H1 (cell line): Measurements from ENCODE around the gene OPCML. TPM values are rescaled to one million over a fixed set of nuclear protein-coding genes. Genes with fewer than 3 reads are reported as not detected.

Source experiments
- CTCF ChIA-PET: fragments of 300-600 bp; sonication (Branson Sonifier 250); formaldehyde crosslinking; loops from one replicate; lab custom pipeline; 2021; ENCODE audit not compliant: partially characterized antibody; lab: Charles Lee
- POLR2A ChIA-PET: fragments of 300-600 bp; sonication (Branson Sonifier 250); formaldehyde crosslinking; loops from one replicate; lab custom pipeline; 2021; ENCODE audit warnings: inconsistent platforms; ENCODE audit not compliant: partially characterized antibody; lab: Charles Lee
- DNase-seq, 2 experiments: peaks; one replicate each; pipeline versions ENCODE4 v3.0.0 to v3.0.0-alpha.2; 2010 to 2022; ENCODE audit warnings: low spot score in 2 of 2, low read depth in 1 of 2, mixed read lengths in 1 of 2
- FAIRE-seq: peaks from 2 replicates; lab custom pipeline; 2011; peaks lifted over from hg19 to GRCh38; lab: Jason Lieb, UNC
- H2AFZ ChIP-seq: 2 replicates; pipeline ENCODE4 v1.8.1; 2012; ENCODE audit warnings: low read length, inconsistent platforms
- H2AK5ac ChIP-seq: 2 replicates; pipeline ENCODE4 v1.6.1; 2013; ENCODE audit warnings: low read depth, low read length
- H2BK120ac ChIP-seq: replicated peaks from 2 replicates; pipeline ENCODE3; 2013; ENCODE audit warnings: low read depth, low read length, inconsistent platforms
- H2BK12ac ChIP-seq: 2 replicates; pipeline ENCODE4 v1.6.1; 2013; ENCODE audit warnings: low read depth, low read length
- H2BK15ac ChIP-seq: 2 replicates; pipeline ENCODE4 v1.6.1; 2013; ENCODE audit warnings: low read length
- H2BK20ac ChIP-seq: 2 replicates; pipeline ENCODE4 v1.6.1; 2013; ENCODE audit warnings: low read length
- H2BK5ac ChIP-seq: 2 replicates; pipeline ENCODE4 v1.6.1; 2013; ENCODE audit warnings: low read depth, low read length
- H3K14ac ChIP-seq: 2 replicates; pipeline ENCODE4 v1.6.1; 2013; ENCODE audit warnings: inconsistent platforms; ENCODE audit not compliant: insufficient read length
- H3K18ac ChIP-seq: 2 replicates; pipeline ENCODE4 v1.6.1; 2013; ENCODE audit warnings: low read length; ENCODE audit errors: extremely low read depth
- H3K23ac ChIP-seq: 2 replicates; pipeline ENCODE4 v1.6.1; 2013; ENCODE audit warnings: inconsistent platforms; ENCODE audit not compliant: insufficient read length
- H3K23me2 ChIP-seq: 2 replicates; pipeline ENCODE4 v1.6.1; 2013; ENCODE audit warnings: low read depth, low read length
- H3K27ac ChIP-seq: 2 replicates; pipeline ENCODE4 v1.6.1; 2011; ENCODE audit warnings: low read depth, low read length, inconsistent platforms
- H3K27me3 ChIP-seq, 4 experiments: replicated peaks in 1 of 4; 1 replicate in 1 of 4; 2 replicates in 3 of 4; pipeline versions ENCODE4 v1.6.1 to v1.8.1; 2011 to 2013; ENCODE audit warnings: low read length in 3 of 4, mild to moderate bottlenecking in 3 of 4, inconsistent platforms in 2 of 4, mixed read lengths in 2 of 4, moderate library complexity in 1 of 4; ENCODE audit not compliant: control insufficient read depth in 3 of 4, insufficient read depth in 3 of 4; ENCODE audit errors: extremely low read depth in 1 of 4
- H3K36me3 ChIP-seq, 4 experiments: 2 replicates each; pipeline versions ENCODE4 v1.6.1 to v1.8.1; 2011 to 2013; ENCODE audit warnings: mild to moderate bottlenecking in 4 of 4, low read length in 3 of 4, moderate library complexity in 2 of 4, control low read depth in 1 of 4, inconsistent platforms in 1 of 4; ENCODE audit not compliant: insufficient read depth in 4 of 4, control insufficient read depth in 2 of 4
- H3K4ac ChIP-seq: replicated peaks from 2 replicates; pipeline ENCODE3; 2013; ENCODE audit warnings: low read length, low read depth, mixed read lengths, inconsistent platforms; ENCODE audit not compliant: insufficient read length
- H3K4me1 ChIP-seq, 4 experiments: replicated peaks in 1 of 4; 1 replicate in 1 of 4; 2 replicates in 3 of 4; pipeline versions ENCODE4 v1.6.1 to v1.8.1; 2011 to 2013; ENCODE audit warnings: low read length in 3 of 4, inconsistent platforms in 2 of 4, mixed read lengths in 1 of 4; ENCODE audit not compliant: insufficient read depth in 4 of 4, control insufficient read depth in 3 of 4
- H3K4me2 ChIP-seq, 2 experiments: 2 replicates each; pipeline versions ENCODE4 v1.6.1 to v1.8.1; 2011 to 2013; ENCODE audit warnings: low read depth in 2 of 2, low read length in 2 of 2, control low read depth in 1 of 2, inconsistent platforms in 1 of 2, mild to moderate bottlenecking in 1 of 2; ENCODE audit not compliant: insufficient read depth in 1 of 2
- H3K4me3 ChIP-seq, 4 experiments: fragments of 200-600, 300-600 bp in 1 of 4; sonication (generic), shearing (Covaris generic), sonication (Bioruptor Twin) in 1 of 4; 2 replicates each; pipeline versions ENCODE4 v1.5.1 to v1.8.1; 2011 to 2016; ENCODE audit warnings: low read length in 4 of 4, low read depth in 3 of 4, control low read depth in 2 of 4, inconsistent platforms in 2 of 4, mild to moderate bottlenecking in 2 of 4, mixed read lengths in 1 of 4, moderate library complexity in 1 of 4; ENCODE audit not compliant: insufficient read depth in 2 of 4; ENCODE audit errors: extremely low read depth in 1 of 4
- H3K56ac ChIP-seq: replicated peaks from 2 replicates; pipeline ENCODE3; 2013; ENCODE audit warnings: low read depth, mild to moderate bottlenecking, mixed read lengths, low read length, inconsistent platforms; ENCODE audit not compliant: insufficient read length
- H3K79me1 ChIP-seq: 2 replicates; pipeline ENCODE4 v1.6.1; 2013; ENCODE audit warnings: low read depth, low read length, control low read depth
- H3K79me2 ChIP-seq, 2 experiments: 2 replicates each; pipeline versions ENCODE4 v1.6.1 to v1.8.1; 2012 to 2013; ENCODE audit warnings: low read length in 2 of 2, mild to moderate bottlenecking in 2 of 2, inconsistent platforms in 1 of 2; ENCODE audit not compliant: insufficient read depth in 2 of 2, control insufficient read depth in 1 of 2
- H3K9ac ChIP-seq, 4 experiments: replicated peaks in 1 of 4; 1 replicate in 1 of 4; 2 replicates in 3 of 4; pipeline versions ENCODE4 v1.6.1 to v1.8.1; 2011 to 2013; ENCODE audit warnings: low read depth in 3 of 4, low read length in 3 of 4, control low read depth in 2 of 4, mild to moderate bottlenecking in 2 of 4, moderate library complexity in 2 of 4, inconsistent platforms in 1 of 4; ENCODE audit errors: extremely low read depth in 1 of 4
- H3K9me3 ChIP-seq, 2 experiments: 2 replicates each; pipeline versions ENCODE4 v1.6.1 to v1.8.1; 2012 to 2013; ENCODE audit warnings: mild to moderate bottlenecking in 2 of 2, moderate library complexity in 2 of 2, control low read depth in 1 of 2, inconsistent platforms in 1 of 2, low read depth in 1 of 2, low read length in 1 of 2, mixed read lengths in 1 of 2; ENCODE audit not compliant: insufficient read depth in 2 of 2
- H4K20me1 ChIP-seq, 2 experiments: replicated peaks in 1 of 2; 2 replicates each; pipeline versions ENCODE3 to v1.8.1; 2011 to 2013; ENCODE audit warnings: inconsistent platforms in 2 of 2, low read length in 2 of 2, mild to moderate bottlenecking in 1 of 2; ENCODE audit not compliant: insufficient read depth in 2 of 2, control insufficient read depth in 1 of 2
- H4K5ac ChIP-seq: 2 replicates; pipeline ENCODE4 v1.6.1; 2013; ENCODE audit warnings: low read length, low read depth, mixed read lengths, inconsistent platforms; ENCODE audit not compliant: insufficient read length
- H4K8ac ChIP-seq: 2 replicates; pipeline ENCODE4 v1.8.0; 2013; ENCODE audit warnings: mild to moderate bottlenecking, moderate library complexity, low read length, inconsistent platforms; ENCODE audit not compliant: insufficient read depth; ENCODE audit errors: extremely low read depth
- H4K91ac ChIP-seq: replicated peaks from 2 replicates; pipeline ENCODE3; 2013; ENCODE audit warnings: low read length, mixed read lengths, inconsistent platforms; ENCODE audit not compliant: insufficient read length
- BCL11A ChIP-seq, 2 experiments: IDR thresholded peaks; one replicate each; pipeline ENCODE4 v1.6.1; 2011; ENCODE audit warnings: low read depth in 2 of 2, low read length in 2 of 2, mild to moderate bottlenecking in 2 of 2
- CHD2 ChIP-seq: IDR thresholded peaks from 2 replicates; pipeline ENCODE4 v1.6.1; 2012; ENCODE audit warnings: low read length, improper control_type of control experiment
- GABPA ChIP-seq: IDR thresholded peaks from 2 replicates; pipeline ENCODE4 v1.6.1; 2011; ENCODE audit warnings: mild to moderate bottlenecking, low read length, moderate library complexity, borderline replicate concordance; ENCODE audit not compliant: insufficient read depth
- GTF2F1 ChIP-seq: IDR thresholded peaks from 2 replicates; pipeline ENCODE4 v1.6.1; 2012; ENCODE audit warnings: low read depth, low read length, improper control_type of control experiment, borderline replicate concordance
- KDM1A ChIP-seq: fragments of 200-600, 300-600 bp; sonication (generic); IDR thresholded peaks from 2 replicates; pipeline ENCODE4 v1.7.1; 2016; ENCODE audit warnings: mild to moderate bottlenecking, low read length, borderline replicate concordance
- MAFK ChIP-seq: IDR thresholded peaks from 2 replicates; pipeline ENCODE4 v1.6.1; 2012; ENCODE audit warnings: low read depth, mild to moderate bottlenecking, improper control_type of control experiment, low read length
- POLR2AphosphoS5 ChIP-seq: IDR thresholded peaks from 2 replicates; pipeline ENCODE4 v1.6.1; 2011; ENCODE audit warnings: low read depth, low read length
- RAD21 ChIP-seq, 2 experiments: IDR thresholded peaks in 1 of 2; conservative IDR thresholded peaks in 1 of 2; 2 replicates each; pipeline ENCODE4 v1.6.1; 2011; ENCODE audit warnings: low read depth in 2 of 2, low read length in 2 of 2, improper control_type of control experiment in 1 of 2, inconsistent platforms in 1 of 2, mild to moderate bottlenecking in 1 of 2, moderate library complexity in 1 of 2
- RBBP5 ChIP-seq: IDR thresholded peaks from 2 replicates; pipeline ENCODE4 v1.7.1; 2012; ENCODE audit warnings: low read depth, mild to moderate bottlenecking, inconsistent platforms, low read length, moderate library complexity, borderline replicate concordance
- SUZ12 ChIP-seq: fragments of 200-600 bp; sonication (generic); IDR thresholded peaks from 2 replicates; pipeline ENCODE4 v1.6.1; 2012; ENCODE audit warnings: mild to moderate bottlenecking, inconsistent platforms, low read length, moderate library complexity, mixed read lengths
- ZNF274 ChIP-seq: IDR thresholded peaks from 2 replicates; pipeline ENCODE4 v1.7.0; 2012; ENCODE audit warnings: low read length, borderline replicate concordance; ENCODE audit errors: extremely low read depth
- WGBS, 2 experiments: shearing (Covaris generic) in 1 of 2; methylation state at CpG; one replicate each; pipeline versions ENCODE4 v1.1.6 to v1.1.7; 2013 to 2015; ENCODE audit warnings: low lambda C conversion rate in 2 of 2, mixed read lengths in 2 of 2, inconsistent platforms in 1 of 2, low coverage in 1 of 2, missing lambda C conversion rate in 1 of 2; ENCODE audit not compliant: insufficient replicate concordance in 2 of 2, insufficient coverage in 1 of 2, insufficient read length in 1 of 2; ENCODE audit errors: extremely low coverage in 1 of 2, missing lambda C conversion rate in 1 of 2; 5-methylcytosine and 5-hydroxymethylcytosine counted together
- polyA plus RNA-seq, 7 experiments: library from polyadenylated mRNA; depleted of rRNA in 3 of 7; stranded (reverse) in 5 of 7; unstranded in 2 of 7; fragments of >200 nt in 5 of 7; fragments of 200-250 nt in 2 of 7; gene quantifications; 1 replicate in 5 of 7; 2 replicates in 1 of 7; 4 replicates in 1 of 7; pipeline versions ENCODE4 v1.2.1 to v1.2.3, GENCODE V29; 2011 to 2013; ENCODE audit warnings: missing spikeins in 2 of 7, mixed read lengths in 2 of 7
- total RNA-seq: library from RNA; stranded (reverse); fragmentation: NEBNext Ultra II Directional; extraction: Animal tissue kit (Norgen Biotek cat#: 25700); gene quantifications from 2 replicates; pipeline ENCODE4 v1.2.1, GENCODE V29; 2021
- TF ChIP-seq, protein P1 (sequence below): IDR thresholded peaks from 2 replicates; pipeline ENCODE4 v1.6.1; 2012; ENCODE audit warnings: inconsistent platforms

Gene OPCML
- total and polyA plus RNA-seq, 2 of the 8 experiments (the other 6 are each of a cell fraction or from before 2014, with no cell fraction given): 2.3 to 3.1 TPM

DNA sequence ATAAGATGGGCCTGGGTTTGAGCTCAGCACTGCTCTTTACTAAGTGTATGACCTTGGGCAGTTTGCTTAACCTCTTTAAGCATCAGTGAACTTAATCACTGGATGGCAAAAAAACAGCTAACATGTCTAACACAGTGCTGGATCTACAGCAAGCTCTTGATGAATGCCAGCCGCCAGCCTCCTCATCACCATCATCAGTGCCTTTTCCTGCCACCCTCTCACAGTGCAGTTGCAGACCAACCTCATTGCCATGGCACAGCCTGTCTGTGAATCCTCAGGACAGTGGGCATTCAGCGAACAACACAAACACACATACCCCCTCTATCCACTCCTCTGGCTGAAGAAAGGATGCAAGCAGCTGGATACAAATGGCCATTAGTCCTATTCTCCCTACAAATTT lies 133.0 kb downstream of the OPCML start:
- ChIA-PET POLR2A (interaction anchor here (0.5 kb wide), 1 partner anchor 1655 kb away, joined by 3 read pairs; no protein-coding TSS in a partner anchor), CTCF (no interaction called here)
- Histone ChIP-seq H4K5ac (no peak overlapping the region), H4K91ac (no peak overlapping the region), H3K27me3 (no peaks in the 10 kb centered on the region), H3K14ac (no peak overlapping the region), H3K79me1 (no peaks in the 10 kb centered on the region), H3K4ac (no peak overlapping the region), H3K36me3 (no peaks in the 10 kb centered on the region), H2BK12ac (no peak overlapping the region), H4K20me1 (no peaks in the 10 kb centered on the region), H3K9ac (no peak overlapping the region), H2AK5ac (no peak overlapping the region), H3K4me1 (no peaks in the 10 kb centered on the region), H2BK5ac (no peak overlapping the region), H3K23me2 (no peaks in the 10 kb centered on the region), H2AFZ (no peak overlapping the region), H3K56ac (no peak overlapping the region), H3K27ac (no peak overlapping the region), H2BK120ac (no peak overlapping the region), H3K4me3 (no peak overlapping the region), H3K4me2 (no peak overlapping the region), H3K79me2 (no peaks in the 10 kb centered on the region), H3K9me3 (no peaks in the 10 kb centered on the region), H3K23ac (no peak overlapping the region), H3K18ac (no peak overlapping the region), H4K8ac (no peak overlapping the region), H2BK20ac (no peak overlapping the region), H2BK15ac (no peak overlapping the region)
- WGBS, 2 experiments: 92% methylated on average over 2 of the region's 2 CpGs; no CpG with 5 or more reads in 1 of the 2 experiments
- FAIRE-seq (no peak), DNase-seq (no peak)
- TF ChIP-seq GTF2F1 (no peak), GABPA (no peak), KDM1A (no peak), RAD21 (IDR thresholded peaks at IDR 0.05 in 1 of 2, conservative IDR thresholded peaks at IDR 0.05 in 1 of 2; ENCODE audit: low read depth in 2 of 2, low read length in 2 of 2) (no peak), BCL11A (IDR thresholded peaks at IDR 0.05; ENCODE audit: low read depth in 2 of 2, low read length in 2 of 2) (no peak), CHD2 (no peak), ZNF274 (no peak), RBBP5 (no peak), SUZ12 (no peak), POLR2AphosphoS5 (no peak), MAFK (no peak)
- TF ChIP-seq, protein P1, sequence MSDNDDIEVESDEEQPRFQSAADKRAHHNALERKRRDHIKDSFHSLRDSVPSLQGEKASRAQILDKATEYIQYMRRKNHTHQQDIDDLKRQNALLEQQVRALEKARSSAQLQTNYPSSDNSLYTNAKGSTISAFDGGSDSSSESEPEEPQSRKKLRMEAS: no peak
